Peyer's patch (tissue), 4 donors: ENCODE results near the gene SYNJ2.

Experiments
- CTCF ChIP-seq, 6 experiments: fragments of 450-650 bp in 4 of 6; fragments of 200-600 bp in 2 of 6; sonication (generic) in 1 of 6; IDR thresholded peaks; one replicate each; pipeline ENCODE4 v1.5.1; 2017 to 2019; ENCODE audit warnings: antibody characterized with exemption in 6 of 6, mild to moderate bottlenecking in 3 of 6, moderate library complexity in 1 of 6
- POLR2A ChIP-seq, 2 donors: fragments of 450-650 bp; IDR thresholded peaks; one replicate each; pipeline ENCODE4 v1.5.1; 2017; ENCODE audit warnings: antibody characterized with exemption in 2 of 2, mild to moderate bottlenecking in 2 of 2, moderate library complexity in 2 of 2

- TF ChIP-seq CTCF (IDR thresholded peaks at IDR 0.05) (no peak), POLR2A (IDR thresholded peaks at IDR 0.05) (no peak)
These were observed 133.4 kb downstream of the SYNJ2 start for GRCh38 chr6:158115102-158115501.
